Endothelial cell of umbilical vein (primary cell): Measurements from ENCODE around the gene RNU1-3. TPM values are rescaled to one million over a fixed set of nuclear protein-coding genes. Genes with fewer than 3 reads are reported as not detected.
"Not testable (repeated sequence)": the region's sequence is repeated elsewhere in the genome, so short reads cannot be mapped to it uniquely, and the experiment has no call there.

Experiments used
- BruUV-seq: library from RNA; stranded (reverse); fragments of 400-500 nt; replicated peaks from 2 replicates; lab custom pipeline; 2021; lab: Mats Ljungman, UMichigan
- CTCF ChIA-PET: fragments of 300-600, 350-600 bp; sonication (Branson Sonifier 250); formaldehyde crosslinking; loops from one replicate; lab custom pipeline; 2021; ENCODE audit warnings: antibody characterized with exemption, inconsistent platforms; lab: Charles Lee
- POLR2A ChIA-PET: fragments of 300-600, 350-600 bp; sonication (Branson Sonifier 250); formaldehyde crosslinking; loops from one replicate; lab custom pipeline; 2021; ENCODE audit warnings: antibody characterized with exemption, inconsistent platforms; lab: Charles Lee
- DNase-seq: peaks from one replicate; pipeline ENCODE4 v3.0.0-alpha.2; 2011; ENCODE audit warnings: low read depth, low spot score
- FAIRE-seq: peaks from 2 replicates; lab custom pipeline; 2011; peaks lifted over from hg19 to GRCh38; lab: Jason Lieb, UNC
- H2AFZ ChIP-seq: 2 replicates; pipeline ENCODE4 v1.6.0; 2012; ENCODE audit warnings: low read depth, low read length, control low read depth, inconsistent platforms
- H3K27ac ChIP-seq: 2 replicates; pipeline ENCODE4 v1.5.1; 2011; ENCODE audit warnings: low read depth, mild to moderate bottlenecking, control low read depth, low read length, moderate library complexity; ENCODE audit not compliant: insufficient read depth
- H3K27me3 ChIP-seq, 2 experiments: 2 replicates each; pipeline versions ENCODE4 v1.6.0 to v1.6.1; 2011; ENCODE audit warnings: low read length in 2 of 2, mixed read lengths in 1 of 2; ENCODE audit not compliant: control insufficient read depth in 2 of 2, insufficient read depth in 2 of 2
- H3K36me3 ChIP-seq, 2 experiments: 2 replicates in 1 of 2; 3 replicates in 1 of 2; pipeline ENCODE4 v1.5.1; 2011; ENCODE audit warnings: low read length in 2 of 2, mild to moderate bottlenecking in 1 of 2, moderate library complexity in 1 of 2; ENCODE audit not compliant: control insufficient read depth in 2 of 2, insufficient read depth in 2 of 2; ENCODE audit errors: extremely low read depth in 1 of 2
- H3K4me1 ChIP-seq: 3 replicates; pipeline ENCODE4 v1.5.1; 2011; ENCODE audit warnings: mild to moderate bottlenecking, low read length; ENCODE audit not compliant: control insufficient read depth, insufficient read depth; ENCODE audit errors: extremely low read depth
- H3K4me2 ChIP-seq: 2 replicates; pipeline ENCODE4 v1.6.1; 2011; ENCODE audit warnings: low read length, control low read depth, mixed read lengths; ENCODE audit not compliant: insufficient read depth
- H3K4me3 ChIP-seq, 3 experiments: fragments of 200-600 bp in 1 of 3; sonication (generic), shearing (Covaris generic) in 1 of 3; replicated peaks in 1 of 3; 2 replicates each; pipeline ENCODE4 v1.5.1; 2011 to 2016; ENCODE audit warnings: control low read depth in 3 of 3, low read length in 3 of 3, mild to moderate bottlenecking in 2 of 3, inconsistent platforms in 1 of 3, low read depth in 1 of 3, moderate library complexity in 1 of 3; ENCODE audit not compliant: insufficient read depth in 1 of 3
- H3K79me2 ChIP-seq: 2 replicates; pipeline ENCODE4 v1.6.0; 2012; ENCODE audit warnings: low read length, inconsistent platforms; ENCODE audit not compliant: control insufficient read depth, insufficient read depth
- H3K9ac ChIP-seq: replicated peaks from 2 replicates; pipeline ENCODE3; 2011; ENCODE audit warnings: low read length, control low read depth; ENCODE audit not compliant: insufficient read depth; ENCODE audit errors: extremely low read depth
- H3K9me1 ChIP-seq: replicated peaks from 3 replicates; pipeline ENCODE4 v1.6.0; 2011; ENCODE audit warnings: mild to moderate bottlenecking, low read length; ENCODE audit not compliant: control insufficient read depth, insufficient read depth; ENCODE audit errors: extremely low read depth
- H3K9me3 ChIP-seq: replicated peaks from 2 replicates; pipeline ENCODE4 v1.5.1; 2012; ENCODE audit warnings: low read length, inconsistent platforms; ENCODE audit not compliant: control insufficient read depth, insufficient read depth
- H4K20me1 ChIP-seq: replicated peaks from 2 replicates; pipeline ENCODE3; 2011; ENCODE audit warnings: mild to moderate bottlenecking, low read length; ENCODE audit not compliant: control insufficient read depth, insufficient read depth; ENCODE audit errors: extremely low read depth
- dilution Hi-C: fragments of 300-500 bp; cut with MboI; formaldehyde crosslinking; loops from one replicate; pipeline ENCODE4 v1.15.0; 2019; ENCODE audit warnings: low sequenced_read_pairs; ENCODE audit not compliant: extremely low pct_ligation_motif_present
- intact Hi-C: fragments of 100-400 bp; cut with micrococcal nuclease; formaldehyde crosslinking; loops from one replicate; pipeline ENCODE4 v1.10.0; 2022
- polyA plus RNA-seq, 4 experiments: library from polyadenylated mRNA; depleted of rRNA in 3 of 4; stranded (reverse) in 3 of 4; unstranded in 1 of 4; fragments of >200 nt; gene quantifications; 2 replicates each; pipeline versions ENCODE4 v1.2.1 to v1.2.3, GENCODE V29; 2011 to 2012; ENCODE audit warnings: missing spikeins in 1 of 4
- total RNA-seq: library from RNA; stranded (reverse); gene quantifications from 2 replicates; pipeline ENCODE4 v1.2.3, GENCODE V29; 2021

RNU1-3 gene
- total and polyA plus RNA-seq, 2 donors (not counting 3 experiments of a cell fraction or from before 2014, with no cell fraction given) = 206 to 1,319 TPM

- BruUV-seq, H3K4me3 ChIP-seq, H2AFZ ChIP-seq, CTCF ChIA-PET, intact Hi-C loops, H3K4me2 ChIP-seq, dilution Hi-C loops, H3K36me3 ChIP-seq, H3K4me1 ChIP-seq, DNase-seq, H3K9ac ChIP-seq, H3K27me3 ChIP-seq, H3K27ac ChIP-seq, H3K9me1 ChIP-seq, POLR2A ChIA-PET, H3K9me3 ChIP-seq, H4K20me1 ChIP-seq, FAIRE-seq, H3K79me2 ChIP-seq: not testable (repeated sequence)
Observed at GRCh38 chr1:16673976-16674375, 7.2 kb upstream of the RNU1-3 start.

GRCh38 chr1:16665836-16666235 lies 912 bp downstream of the RNU1-3 start:
- intact Hi-C loops, POLR2A ChIA-PET, H3K27ac ChIP-seq, H3K9ac ChIP-seq, H4K20me1 ChIP-seq, H3K9me3 ChIP-seq, H3K4me3 ChIP-seq, H3K36me3 ChIP-seq, CTCF ChIA-PET, H3K4me2 ChIP-seq, H3K4me1 ChIP-seq, H3K27me3 ChIP-seq, FAIRE-seq, H2AFZ ChIP-seq, H3K79me2 ChIP-seq, dilution Hi-C loops, BruUV-seq, DNase-seq, H3K9me1 ChIP-seq: not testable (repeated sequence)

DNA sequence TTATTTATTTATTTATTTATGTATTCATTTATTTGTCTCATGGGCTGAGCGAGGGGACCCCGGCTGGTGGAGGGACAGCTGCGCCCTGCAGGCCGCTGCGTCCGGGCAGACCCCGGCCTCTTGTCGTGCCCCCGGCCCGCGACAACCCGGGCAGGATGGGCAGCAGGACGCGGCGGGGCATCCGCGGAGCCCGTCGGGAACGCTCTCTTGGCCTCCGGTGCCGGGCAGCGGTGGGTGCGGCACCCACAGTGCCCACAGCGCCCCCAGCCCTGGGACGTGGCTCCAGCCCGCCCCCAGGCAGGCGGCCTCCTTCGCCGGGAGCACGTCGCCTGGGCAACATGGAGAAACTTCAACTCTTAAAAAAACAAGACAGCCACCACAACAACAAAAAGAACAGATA lies 8.5 kb downstream of the RNU1-3 start:
- DNase-seq, H3K27ac ChIP-seq, dilution Hi-C loops, BruUV-seq, CTCF ChIA-PET, intact Hi-C loops, POLR2A ChIA-PET, H3K79me2 ChIP-seq, H3K9me3 ChIP-seq, H3K4me2 ChIP-seq, H3K27me3 ChIP-seq, H3K4me1 ChIP-seq, H3K4me3 ChIP-seq, FAIRE-seq, H2AFZ ChIP-seq, H3K9ac ChIP-seq, H3K9me1 ChIP-seq, H4K20me1 ChIP-seq, H3K36me3 ChIP-seq: not testable (repeated sequence)

DNA sequence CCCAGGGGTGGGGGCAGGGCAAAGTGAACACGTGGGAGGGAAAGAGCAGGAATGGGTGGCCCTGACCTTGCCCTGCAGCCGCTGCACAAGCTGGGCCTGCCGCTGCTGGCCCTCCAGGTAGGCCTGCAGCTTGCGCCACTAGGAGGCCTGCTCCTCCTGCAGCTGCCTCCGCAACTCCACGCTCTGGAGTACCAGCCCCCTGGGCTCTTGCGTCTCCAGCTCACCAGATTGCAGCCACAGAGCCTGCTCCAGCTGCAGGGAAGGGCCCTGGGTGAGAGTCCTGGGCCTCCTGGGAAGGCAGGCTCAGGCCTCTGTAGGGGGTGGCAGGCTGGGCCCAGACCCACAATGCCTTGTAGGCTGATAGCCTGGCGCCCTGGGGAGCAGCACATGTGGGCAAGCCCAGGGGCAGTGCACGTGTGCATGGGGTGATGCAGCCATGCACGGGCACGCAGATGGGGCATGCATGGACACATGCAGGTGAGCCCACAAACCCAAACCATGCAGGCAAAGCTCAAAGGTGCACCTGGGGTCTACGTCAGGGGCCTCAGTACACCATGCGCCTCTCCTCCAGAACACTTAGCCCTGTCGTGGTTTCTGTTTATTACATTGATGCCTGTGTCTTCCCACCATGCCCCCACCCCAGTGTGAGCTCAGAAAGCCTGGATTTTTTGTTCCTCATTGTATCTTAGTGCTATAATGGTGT lies 9.6 kb downstream of the RNU1-3 start:
- CTCF ChIA-PET, H2AFZ ChIP-seq, FAIRE-seq, H3K79me2 ChIP-seq, H3K9me3 ChIP-seq, dilution Hi-C loops, H3K27ac ChIP-seq, intact Hi-C loops, H3K4me3 ChIP-seq, H3K4me1 ChIP-seq, POLR2A ChIA-PET, DNase-seq, BruUV-seq, H3K36me3 ChIP-seq, H3K9ac ChIP-seq, H3K9me1 ChIP-seq, H3K4me2 ChIP-seq, H4K20me1 ChIP-seq, H3K27me3 ChIP-seq: not testable (repeated sequence)
